ENCODE measurements around the gene PPP1CB.

PPP1CB gene

DNA sequence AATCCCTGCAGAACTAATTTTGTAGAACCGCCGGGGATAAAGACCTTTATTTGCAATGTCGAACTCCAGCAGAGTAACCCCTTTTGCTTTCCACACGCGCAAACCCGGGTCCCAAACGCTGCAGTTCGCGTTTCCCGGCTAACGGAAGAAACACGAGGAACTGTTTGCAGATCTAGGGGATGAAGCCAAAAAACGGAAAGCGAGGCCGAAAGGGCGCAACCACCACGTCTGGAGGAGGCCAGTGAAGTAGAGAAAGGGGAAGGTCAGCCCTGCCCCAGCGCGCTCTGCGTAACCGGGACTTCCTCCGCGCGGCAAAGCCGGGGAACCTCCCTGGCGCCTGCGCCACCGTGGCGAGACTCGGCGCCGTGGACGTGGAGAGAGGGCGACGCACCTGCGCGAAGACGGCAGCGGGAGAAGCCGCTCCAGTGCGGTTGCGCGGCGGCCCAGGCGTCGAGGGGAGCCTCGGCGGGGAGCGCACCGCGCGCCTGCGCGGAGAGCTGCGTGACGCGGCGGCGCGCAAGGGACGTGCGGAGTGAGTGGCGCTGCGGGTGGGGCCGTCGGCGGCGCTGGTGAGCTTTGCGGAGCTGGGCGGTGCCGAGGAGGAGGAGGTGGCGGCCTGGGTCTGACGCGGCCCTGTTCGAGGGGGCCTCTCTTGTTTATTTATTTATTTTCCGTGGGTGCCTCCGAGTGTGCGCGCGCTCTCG is at the start of gene PPP1CB:
TSS of gene PPP1CB (plus strand) at position 579 of the 704 bp plus-strand sequence. CDS start 295 bp downstream, outside the sequence.
- Mint-ChIP-seq H3K4me1 (ENCODE audit: low read depth) (peaks cover 53% of the 10 kb centered on the region), H3K9me3 (no peaks in the 10 kb centered on the region), H3K36me3 (ENCODE audit: low read depth) (peaks cover 12% of the 10 kb centered on the region)

DNA sequence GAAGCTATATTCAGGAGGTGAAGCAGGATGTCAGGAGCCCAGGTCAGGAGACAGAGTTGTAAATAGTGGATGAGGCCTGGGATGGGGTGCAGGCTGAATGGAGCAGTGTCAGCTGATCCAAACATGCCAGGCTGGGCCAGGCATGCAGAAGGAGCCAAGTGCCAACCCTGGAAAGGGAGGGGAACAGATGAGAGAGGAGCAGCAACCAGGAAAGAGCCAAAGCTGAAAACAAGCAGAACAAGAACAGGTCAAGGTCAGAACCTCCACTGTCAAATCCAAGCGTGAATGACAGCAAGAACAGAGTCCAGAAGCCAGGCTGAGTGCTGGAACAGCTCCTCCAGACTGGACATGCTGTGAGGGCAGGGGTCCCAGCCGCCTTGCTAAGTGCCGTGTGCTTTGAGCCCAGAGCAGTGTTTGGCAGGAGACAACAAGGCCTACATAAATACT is 49.2 kb upstream of the PPP1CB start:
- H3K27ac Mint-ChIP-seq, result no peak overlapping the region
- H3K4me1 Mint-ChIP-seq (ENCODE audit: low read depth), result peaks cover 8% of the 10 kb centered on the region

More for the DNA sequence above, at the start of gene PPP1CB:
- Mint-ChIP-seq H3K27ac (peak within 1 kb of the TSS; percentile 98), H3K4me3 (peak within 1 kb of the TSS; percentile 94), H3K27me3 (ENCODE audit: low read depth) (no peaks in the 10 kb centered on the region)

DNA sequence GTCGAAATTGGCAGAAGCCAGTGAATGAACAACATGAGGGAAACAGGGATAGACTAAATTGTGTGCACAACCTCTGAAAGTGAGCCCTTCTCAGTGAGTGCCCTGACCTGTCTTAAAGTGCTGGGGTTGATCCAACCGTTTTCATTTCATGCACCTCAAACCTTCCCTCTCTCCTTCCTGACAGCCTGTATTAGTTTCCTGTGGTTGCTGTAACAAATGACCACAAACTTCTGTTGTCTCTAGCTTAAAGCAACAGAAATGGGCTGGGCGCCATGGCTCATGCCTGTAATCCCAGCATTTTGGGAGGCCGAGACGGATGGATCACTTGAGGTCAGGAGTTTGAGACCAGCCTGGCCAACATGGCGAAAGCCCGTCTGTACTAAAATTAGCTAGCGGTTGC is 48.8 kb upstream of the PPP1CB start:
- no peaks in the 10 kb centered on the region for H3K27me3 Mint-ChIP-seq (ENCODE audit: low read depth)
- peaks cover 8% of the 10 kb centered on the region for H3K4me1 Mint-ChIP-seq (ENCODE audit: low read depth)

More for the DNA sequence above, 49.2 kb upstream of the PPP1CB start:
- peaks cover 23% of the 10 kb centered on the region for H3K9me3 Mint-ChIP-seq
- peaks cover 4% of the 10 kb centered on the region for H3K36me3 Mint-ChIP-seq (ENCODE audit: low read depth)
- no peak overlapping the region for H3K4me3 Mint-ChIP-seq
- no peaks in the 10 kb centered on the region for H3K27me3 Mint-ChIP-seq (ENCODE audit: low read depth)

DNA sequence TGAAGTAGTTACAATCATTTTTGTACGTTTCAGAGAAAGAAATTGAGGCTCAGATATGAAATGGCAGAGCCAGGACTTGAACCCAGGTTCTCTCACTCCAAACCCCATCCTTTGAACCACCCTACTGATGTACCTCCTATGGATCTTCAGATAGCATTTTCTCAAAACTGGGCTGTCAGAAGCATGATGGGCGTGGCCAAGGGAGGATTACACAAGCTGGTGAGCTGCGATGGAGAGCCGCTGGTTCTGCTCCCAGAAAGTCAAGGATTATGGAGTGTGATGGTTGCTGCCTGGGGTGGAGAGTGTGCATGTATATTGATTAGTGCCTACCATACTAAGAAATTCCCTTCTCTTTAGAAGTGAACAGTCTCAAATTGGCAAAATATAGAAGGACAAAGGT is 47.0 kb upstream of the PPP1CB start:
- Mint-ChIP-seq H3K4me1 (ENCODE audit: low read depth) (peaks cover 8% of the 10 kb centered on the region), H3K36me3 (ENCODE audit: low read depth) (peaks cover 4% of the 10 kb centered on the region), H3K27me3 (ENCODE audit: low read depth) (no peaks in the 10 kb centered on the region), H3K27ac (no peak overlapping the region), H3K4me3 (no peak overlapping the region), H3K9me3 (peaks cover 23% of the 10 kb centered on the region)

More for the DNA sequence above, 48.8 kb upstream of the PPP1CB start:
- Mint-ChIP-seq H3K27ac (no peak overlapping the region), H3K4me3 (no peak overlapping the region), H3K36me3 (ENCODE audit: low read depth) (peaks cover 4% of the 10 kb centered on the region), H3K9me3 (peaks cover 23% of the 10 kb centered on the region)

DNA sequence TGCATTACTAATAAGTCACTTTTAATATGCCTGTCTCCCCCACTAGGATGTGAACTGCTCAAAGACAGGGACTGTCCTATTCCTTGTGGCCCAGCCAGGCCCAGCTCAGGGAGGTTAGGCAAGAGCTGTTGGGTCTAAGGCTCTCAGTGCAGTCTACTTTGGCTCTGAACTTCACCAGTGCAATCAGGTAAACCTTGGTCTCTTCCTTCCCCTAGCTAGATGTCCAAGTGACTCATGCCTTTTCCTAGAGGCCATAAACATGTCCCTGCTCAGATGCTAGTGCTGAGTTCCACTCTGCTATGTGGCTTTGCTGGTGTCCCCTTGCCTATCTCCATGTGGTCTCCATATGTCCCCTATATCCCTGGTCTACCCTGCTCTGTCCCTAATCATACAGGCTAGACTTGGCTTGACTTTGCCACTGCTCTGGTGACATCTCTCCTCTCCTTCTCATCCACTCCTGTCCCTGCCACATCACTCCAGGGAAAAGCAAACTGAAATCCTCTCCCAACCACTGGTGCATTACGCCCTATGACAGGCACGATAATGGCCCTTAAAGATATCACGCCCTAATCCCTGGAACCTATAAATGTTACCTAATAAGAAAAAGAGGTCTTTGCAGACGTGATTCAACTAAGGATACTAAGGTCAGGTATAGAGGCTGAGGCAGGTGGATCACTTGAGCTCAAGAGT is 45.7 kb upstream of the PPP1CB start:
- Mint-ChIP-seq H3K27ac (no peak overlapping the region), H3K9me3 (peaks cover 23% of the 10 kb centered on the region), H3K4me3 (no peak overlapping the region), H3K36me3 (ENCODE audit: low read depth) (peaks cover 4% of the 10 kb centered on the region), H3K4me1 (ENCODE audit: low read depth) (peaks cover 8% of the 10 kb centered on the region), H3K27me3 (ENCODE audit: low read depth) (no peaks in the 10 kb centered on the region)

DNA sequence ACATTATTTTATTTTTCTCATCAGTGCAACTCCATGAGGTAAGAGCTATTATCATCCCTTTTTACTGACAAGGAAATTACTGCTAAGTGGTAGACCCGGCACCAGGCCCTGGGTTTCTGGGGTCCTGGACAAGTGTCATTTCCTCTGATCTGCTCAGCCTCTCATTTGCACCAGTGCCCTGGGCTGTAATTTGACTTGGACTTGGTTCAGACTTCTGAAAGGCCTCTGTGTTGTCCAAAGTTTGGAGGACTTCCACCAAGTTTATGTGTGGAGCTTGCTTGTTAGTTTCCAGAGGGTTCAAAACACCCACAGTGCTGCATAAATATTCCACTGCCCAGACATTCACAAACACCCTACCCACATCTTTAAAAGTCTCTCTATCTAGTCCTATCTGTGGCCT is 44.0 kb upstream of the PPP1CB start:
- H3K27me3 Mint-ChIP-seq (ENCODE audit: low read depth), result no peaks in the 10 kb centered on the region
- peaks cover 2% of the 10 kb centered on the region for H3K36me3 Mint-ChIP-seq (ENCODE audit: low read depth)
- no peak overlapping the region for H3K4me3 Mint-ChIP-seq
- peaks cover 8% of the 10 kb centered on the region for H3K4me1 Mint-ChIP-seq (ENCODE audit: low read depth)
- peaks cover 23% of the 10 kb centered on the region for H3K9me3 Mint-ChIP-seq
- no peak overlapping the region for H3K27ac Mint-ChIP-seq

DNA sequence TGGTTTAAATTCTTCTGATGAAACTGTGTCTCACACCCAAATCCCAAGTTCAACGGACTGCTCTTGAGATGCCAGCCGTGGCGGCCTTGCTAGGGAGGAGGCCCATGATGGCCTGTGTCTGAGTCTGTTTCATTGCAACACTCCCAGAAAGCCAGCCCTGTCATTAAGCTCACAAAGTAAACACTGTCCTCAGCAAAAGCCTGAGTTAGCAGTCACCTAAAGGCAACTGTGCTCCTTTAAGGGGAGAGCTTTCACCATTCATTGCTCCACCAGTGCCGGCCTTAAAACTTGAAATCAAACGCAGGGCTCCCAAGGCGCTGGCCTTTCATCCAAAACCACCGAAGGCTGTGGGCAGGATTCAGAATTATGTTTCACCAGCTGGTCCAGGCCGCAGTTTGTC is 42.5 kb upstream of the PPP1CB start:
- Mint-ChIP-seq H3K4me1 (ENCODE audit: low read depth) (peaks cover 8% of the 10 kb centered on the region), H3K4me3 (no peak overlapping the region), H3K9me3 (peaks cover 20% of the 10 kb centered on the region), H3K27me3 (ENCODE audit: low read depth) (no peaks in the 10 kb centered on the region), H3K36me3 (ENCODE audit: low read depth) (peaks cover 2% of the 10 kb centered on the region), H3K27ac (no peak overlapping the region)

DNA sequence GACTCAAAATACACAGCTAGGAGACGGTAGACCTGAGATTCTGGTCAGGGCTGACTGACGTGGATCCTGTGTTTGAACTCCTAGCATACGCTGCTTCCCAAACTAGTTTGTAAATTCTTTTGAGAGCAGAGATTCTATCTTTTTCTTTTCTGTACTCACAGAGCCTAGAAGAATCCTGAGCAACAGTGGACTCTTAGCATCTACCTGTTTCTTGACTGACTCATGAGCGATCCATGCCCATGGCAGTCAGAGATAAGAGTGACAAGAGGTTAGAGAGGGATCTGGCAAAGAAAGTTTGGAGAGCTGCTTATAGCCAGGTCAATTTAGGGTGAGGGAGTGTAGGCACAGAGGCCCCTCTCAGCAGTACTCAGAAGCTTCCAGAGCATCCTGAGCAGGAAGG is 41.1 kb upstream of the PPP1CB start:
- Mint-ChIP-seq H3K9me3 (peaks cover 10% of the 10 kb centered on the region), H3K27ac (no peak overlapping the region), H3K27me3 (ENCODE audit: low read depth) (no peaks in the 10 kb centered on the region), H3K4me1 (ENCODE audit: low read depth) (peaks cover 4% of the 10 kb centered on the region), H3K36me3 (ENCODE audit: low read depth) (no peaks in the 10 kb centered on the region), H3K4me3 (no peak overlapping the region)

DNA sequence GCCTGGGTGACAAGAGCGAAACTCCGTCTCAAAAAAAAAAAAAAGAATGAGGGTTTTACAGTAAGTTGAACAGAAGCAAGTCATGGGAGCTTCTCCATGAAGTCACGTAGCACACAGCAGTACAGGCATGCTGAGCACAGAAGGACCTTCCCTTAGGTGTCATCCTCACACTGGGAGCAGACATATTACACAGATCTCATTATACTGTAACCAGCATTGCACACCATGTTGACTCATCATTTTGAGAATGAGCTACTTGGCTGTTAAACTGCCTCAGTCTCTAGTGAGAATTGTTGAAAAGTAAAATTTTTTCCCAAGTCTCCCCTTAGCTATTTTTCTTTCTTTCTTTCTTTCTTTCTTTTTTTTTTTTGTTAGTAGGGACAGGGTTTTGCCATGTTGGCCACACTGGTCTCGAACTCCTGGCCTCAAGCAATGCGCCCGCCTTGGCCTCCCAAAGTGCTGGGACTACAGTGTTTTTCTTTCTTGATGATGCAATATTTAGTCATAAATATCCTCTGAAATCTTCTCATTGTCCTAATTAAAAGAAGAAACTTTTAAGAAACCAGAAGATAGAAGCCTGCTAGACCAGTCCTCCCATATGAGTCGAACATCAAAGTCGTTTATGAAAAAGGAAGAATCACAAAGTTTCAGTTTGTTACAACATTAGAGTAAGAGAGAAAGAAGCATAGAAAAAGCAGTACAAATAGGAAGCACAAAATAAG is 37.9 kb upstream of the PPP1CB start:
- Mint-ChIP-seq H3K9me3 (no peaks in the 10 kb centered on the region), H3K4me3 (no peak overlapping the region), H3K4me1 (ENCODE audit: low read depth) (peaks cover 15% of the 10 kb centered on the region), H3K27ac (no peak overlapping the region), H3K36me3 (ENCODE audit: low read depth) (peaks cover 1% of the 10 kb centered on the region), H3K27me3 (ENCODE audit: low read depth) (no peaks in the 10 kb centered on the region)

DNA sequence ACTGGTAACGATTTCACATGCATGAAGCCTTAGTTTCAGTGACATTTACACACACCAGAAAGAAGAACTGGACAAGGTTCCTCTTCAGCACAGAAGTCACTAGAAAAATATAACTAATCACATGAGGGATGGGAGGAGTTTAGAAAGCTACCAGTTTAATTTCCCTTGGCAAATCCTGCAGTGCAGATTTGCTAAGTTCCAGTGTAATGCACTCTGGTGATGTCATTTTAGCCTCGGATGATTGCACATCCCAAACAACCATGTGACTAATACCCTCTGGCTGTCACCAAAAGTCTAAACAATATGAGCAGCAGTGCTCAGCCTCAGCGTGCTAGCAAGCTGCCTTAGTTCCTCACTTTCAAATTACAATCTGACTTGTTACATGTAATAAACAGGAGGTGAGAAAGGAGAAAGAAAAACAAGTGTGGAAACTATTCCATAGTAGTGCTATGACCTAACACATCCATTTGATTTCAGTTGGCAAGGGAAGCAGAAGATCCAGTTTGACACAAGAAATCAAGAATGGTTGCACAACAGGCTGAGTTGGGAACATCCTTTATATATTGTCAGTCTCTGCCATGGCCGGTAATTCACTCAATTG is 35.3 kb upstream of the PPP1CB start:
- H3K9me3 Mint-ChIP-seq, result no peaks in the 10 kb centered on the region
- H3K27ac Mint-ChIP-seq, result no peak overlapping the region
- H3K36me3 Mint-ChIP-seq (ENCODE audit: low read depth), result peaks cover 1% of the 10 kb centered on the region
- H3K4me1 Mint-ChIP-seq (ENCODE audit: low read depth), result peaks cover 15% of the 10 kb centered on the region
- no peak overlapping the region for H3K4me3 Mint-ChIP-seq
- H3K27me3 Mint-ChIP-seq (ENCODE audit: low read depth), result no peaks in the 10 kb centered on the region

DNA sequence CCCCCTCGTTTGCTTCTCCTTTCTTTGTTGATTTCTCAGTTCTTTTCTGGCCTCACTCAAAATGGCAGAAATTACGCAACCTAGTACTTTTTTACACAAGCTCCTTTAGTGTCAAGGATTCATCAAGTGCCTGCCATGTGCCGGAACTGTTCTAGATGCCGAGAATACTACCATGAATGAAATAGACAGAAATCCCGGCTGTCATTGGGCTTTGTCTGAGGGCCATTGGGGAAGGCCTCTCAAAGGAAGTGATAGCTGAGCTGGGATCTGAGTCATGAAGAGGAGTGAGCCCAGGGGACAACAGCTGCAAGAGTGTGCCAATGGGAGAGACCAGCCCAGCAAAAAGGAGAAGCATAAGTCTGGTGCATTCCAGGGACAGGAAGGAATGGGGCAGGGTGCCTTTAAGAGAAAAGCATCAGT is 34.3 kb upstream of the PPP1CB start:
- H3K4me3 Mint-ChIP-seq, result no peak overlapping the region
- H3K9me3 Mint-ChIP-seq, result no peaks in the 10 kb centered on the region
- peaks cover 1% of the 10 kb centered on the region for H3K36me3 Mint-ChIP-seq (ENCODE audit: low read depth)
- H3K27ac Mint-ChIP-seq, result no peak overlapping the region
- no peaks in the 10 kb centered on the region for H3K27me3 Mint-ChIP-seq (ENCODE audit: low read depth)
- H3K4me1 Mint-ChIP-seq (ENCODE audit: low read depth), result peaks cover 15% of the 10 kb centered on the region

DNA sequence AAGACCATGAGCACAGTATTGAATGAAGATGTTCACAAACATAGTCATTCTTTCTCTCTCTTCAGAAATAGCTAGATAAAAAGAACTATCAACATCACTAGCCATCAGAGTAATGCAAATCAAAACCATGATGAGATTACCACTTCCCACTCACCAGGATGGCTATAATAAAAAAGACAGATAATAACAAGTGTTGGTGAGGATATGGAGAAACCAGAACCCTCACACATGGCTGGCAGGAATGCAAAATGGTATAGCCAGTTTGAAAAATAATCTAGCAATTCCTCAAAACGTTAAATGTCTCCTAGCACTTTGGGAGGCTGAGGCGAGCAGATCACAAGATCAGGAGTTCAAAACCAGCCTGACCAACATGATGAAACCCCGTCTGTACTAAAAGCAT is 31.3 kb upstream of the PPP1CB start:
- Mint-ChIP-seq H3K4me3 (no peak overlapping the region), H3K36me3 (ENCODE audit: low read depth) (peaks cover 1% of the 10 kb centered on the region)

DNA sequence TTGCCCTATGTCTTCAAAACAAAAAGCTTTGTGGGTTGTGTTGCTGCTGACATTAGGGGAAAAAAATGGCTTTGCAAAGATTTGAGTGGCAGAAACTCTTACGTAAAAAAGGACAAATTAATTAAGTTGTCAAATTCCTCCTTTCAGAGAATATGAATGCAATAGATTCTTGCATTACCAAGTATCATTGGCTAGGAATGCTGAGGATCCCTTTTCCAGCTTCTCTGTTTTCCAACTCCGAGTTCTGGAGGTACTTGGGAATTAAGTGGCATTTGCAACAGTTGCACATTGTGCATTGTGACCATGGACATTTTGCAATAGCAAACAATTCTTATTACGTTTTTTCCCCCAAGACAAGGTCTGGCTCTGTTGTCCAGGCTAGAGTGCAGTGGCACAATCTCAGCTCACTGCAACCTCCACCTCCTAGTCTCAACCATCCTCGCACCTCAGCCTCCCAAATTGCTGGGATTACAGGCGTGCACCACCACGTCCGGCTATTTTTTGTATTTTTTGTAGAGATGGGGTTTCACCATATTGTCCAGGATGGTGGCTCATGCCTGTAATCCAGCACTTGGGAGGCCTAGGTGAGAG is 29.9 kb upstream of the PPP1CB start:
- Mint-ChIP-seq H3K27ac (no peak overlapping the region), H3K27me3 (ENCODE audit: low read depth) (no peaks in the 10 kb centered on the region), H3K4me3 (no peak overlapping the region), H3K9me3 (no peaks in the 10 kb centered on the region), H3K4me1 (ENCODE audit: low read depth) (peaks cover 5% of the 10 kb centered on the region), H3K36me3 (ENCODE audit: low read depth) (peaks cover 1% of the 10 kb centered on the region)

More for the DNA sequence above, 31.3 kb upstream of the PPP1CB start:
- Mint-ChIP-seq H3K27ac (no peak overlapping the region), H3K4me1 (ENCODE audit: low read depth) (peaks cover 11% of the 10 kb centered on the region), H3K9me3 (no peaks in the 10 kb centered on the region), H3K27me3 (ENCODE audit: low read depth) (no peaks in the 10 kb centered on the region)

Data from T-helper 1 cell treated with Interleukin-12 subunit alpha and Interleukin-12 subunit beta and Interleukin-4 antibody, amounts not matched to agents 30 μg/mL and 1 μg/mL, for 36 hours (primary cell).